Stimulated activated naive CD8-positive, alpha-beta T cell treated with anti-CD3 and anti-CD28 coated beads, Interleukin-15, Interleukin-2, amounts not matched to agents 100 ng/mL and 50 ng/mL, for 24 hours (primary cell): ENCODE results near the gene VPS4A.
"Not testable (repeated sequence)": the region's sequence is repeated elsewhere in the genome, so short reads cannot be mapped to it uniquely, and the experiment has no call there.

Experiments used
- H3K27ac Mint-ChIP-seq: one replicate; pipeline ENCODE4 v1.8.0; 2021; ENCODE audit warnings: mild to moderate bottlenecking, mixed read lengths
- H3K27me3 Mint-ChIP-seq: one replicate; pipeline ENCODE4 v1.8.0; 2021; ENCODE audit warnings: mixed read lengths
- H3K36me3 Mint-ChIP-seq: one replicate; pipeline ENCODE4 v1.8.0; 2021; ENCODE audit warnings: low read depth, mixed read lengths
- H3K4me1 Mint-ChIP-seq: one replicate; pipeline ENCODE4 v1.8.0; 2021; ENCODE audit warnings: low read depth, mixed read lengths
- H3K4me3 Mint-ChIP-seq: one replicate; pipeline ENCODE4 v1.8.0; 2021; ENCODE audit warnings: mild to moderate bottlenecking, mixed read lengths
- H3K9me3 Mint-ChIP-seq: one replicate; pipeline ENCODE4 v1.8.0; 2021; ENCODE audit warnings: mixed read lengths

VPS4A gene

GRCh38 chr16:69310653-69311532, at the start of gene VPS4A:
TSS of gene VPS4A (plus strand) at chr16:69311350. CDS start at chr16:69311512, 162 bp downstream.
- no peaks in the 10 kb centered on the region for H3K27me3 Mint-ChIP-seq
- H3K36me3 Mint-ChIP-seq: peaks cover 18% of the 10 kb centered on the region
- no peaks in the 10 kb centered on the region for H3K9me3 Mint-ChIP-seq
- peak within 1 kb of the TSS; percentile 94 for H3K27ac Mint-ChIP-seq
- H3K4me3 Mint-ChIP-seq: peak within 1 kb of the TSS; percentile 98
- H3K4me1 Mint-ChIP-seq: peaks cover 23% of the 10 kb centered on the region

GRCh38 chr16:69266334-69267063, 44.7 kb upstream of the VPS4A start:
- H3K36me3 Mint-ChIP-seq: peaks cover 23% of the 10 kb centered on the region
- no peaks in the 10 kb centered on the region for H3K9me3 Mint-ChIP-seq
- H3K27ac Mint-ChIP-seq: no peak overlapping the region
- no peak overlapping the region for H3K4me3 Mint-ChIP-seq
- no peaks in the 10 kb centered on the region for H3K27me3 Mint-ChIP-seq
- H3K4me1 Mint-ChIP-seq: no peaks in the 10 kb centered on the region

DNA sequence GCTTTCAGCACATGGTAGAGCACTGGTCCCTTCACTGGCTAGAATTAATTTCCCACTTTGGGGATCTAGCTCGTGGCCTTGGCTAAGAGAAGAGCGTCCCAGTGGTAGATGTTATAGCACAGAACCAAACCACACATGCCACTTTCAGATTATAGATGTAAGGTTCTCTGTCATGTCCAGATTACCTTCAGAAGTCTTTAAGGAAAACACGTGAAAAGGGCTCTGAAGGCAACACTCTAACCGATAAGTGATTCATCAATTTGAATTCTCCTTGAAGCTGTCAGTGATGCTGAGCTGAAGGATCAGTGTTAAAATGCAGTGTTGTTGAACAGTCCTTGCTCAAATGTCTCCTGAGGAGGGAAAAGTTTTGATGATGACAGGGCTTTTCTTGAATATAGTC, 43.5 kb upstream of the VPS4A start:
- peaks cover 24% of the 10 kb centered on the region for H3K36me3 Mint-ChIP-seq
- no peaks in the 10 kb centered on the region for H3K9me3 Mint-ChIP-seq
- no peaks in the 10 kb centered on the region for H3K4me1 Mint-ChIP-seq
- H3K27me3 Mint-ChIP-seq: no peaks in the 10 kb centered on the region
- H3K27ac Mint-ChIP-seq: no peak overlapping the region
- H3K4me3 Mint-ChIP-seq: no peak overlapping the region

DNA sequence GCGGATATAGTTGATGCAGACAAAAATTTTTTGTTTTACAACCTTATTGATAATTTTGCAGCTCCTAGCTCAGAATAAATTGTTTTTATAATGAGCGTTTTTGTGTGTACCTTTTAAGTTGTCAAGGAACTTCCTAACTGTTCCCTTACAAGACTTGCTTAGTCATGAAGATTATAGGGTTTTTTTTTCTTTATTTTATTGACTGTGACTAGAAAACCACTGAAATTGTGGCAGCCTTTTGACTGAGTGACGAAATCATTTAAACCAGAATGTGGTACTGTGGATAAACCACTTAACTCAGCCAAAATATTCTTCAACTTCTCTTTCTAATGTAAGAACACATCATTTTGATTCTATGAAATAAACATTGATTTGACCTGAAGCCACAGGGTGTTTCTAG, 40.8 kb upstream of the VPS4A start:
- H3K27ac Mint-ChIP-seq: no peak overlapping the region
- no peaks in the 10 kb centered on the region for H3K27me3 Mint-ChIP-seq
- no peaks in the 10 kb centered on the region for H3K4me1 Mint-ChIP-seq
- H3K9me3 Mint-ChIP-seq: no peaks in the 10 kb centered on the region
- H3K4me3 Mint-ChIP-seq: no peak overlapping the region
- peaks cover 15% of the 10 kb centered on the region for H3K36me3 Mint-ChIP-seq

DNA sequence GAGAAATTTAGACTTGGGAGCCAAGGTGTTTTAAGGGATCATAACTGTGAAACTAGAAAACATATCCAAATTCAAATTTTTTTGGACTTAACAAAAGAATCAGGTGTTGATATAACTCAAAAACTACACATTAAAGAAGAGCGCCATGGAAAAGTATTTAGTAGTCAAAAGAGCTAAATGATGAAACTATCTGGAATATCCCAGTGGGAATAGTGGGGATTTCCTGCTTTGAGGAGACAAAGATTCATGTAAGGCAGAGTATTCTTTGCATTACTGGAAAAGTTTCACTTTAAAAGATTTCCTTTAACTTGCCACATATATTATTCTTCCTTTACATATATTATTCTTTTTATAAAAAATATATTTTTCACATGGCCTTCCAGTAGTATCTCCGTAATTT, 40.3 kb upstream of the VPS4A start:
- peaks cover 15% of the 10 kb centered on the region for H3K36me3 Mint-ChIP-seq
- H3K4me1 Mint-ChIP-seq: no peaks in the 10 kb centered on the region
- H3K27me3 Mint-ChIP-seq: no peaks in the 10 kb centered on the region
- no peaks in the 10 kb centered on the region for H3K9me3 Mint-ChIP-seq
- H3K4me3 Mint-ChIP-seq: no peak overlapping the region
- H3K27ac Mint-ChIP-seq: no peak overlapping the region

- no peaks in the 10 kb centered on the region for H3K9me3 Mint-ChIP-seq
- no peak overlapping the region for H3K27ac Mint-ChIP-seq
- peaks cover 15% of the 10 kb centered on the region for H3K36me3 Mint-ChIP-seq
- no peaks in the 10 kb centered on the region for H3K4me1 Mint-ChIP-seq
- no peaks in the 10 kb centered on the region for H3K27me3 Mint-ChIP-seq
- H3K4me3 Mint-ChIP-seq: no peak overlapping the region
These were observed 38.1 kb upstream of the VPS4A start for GRCh38 chr16:69273009-69273408.

- H3K4me1 Mint-ChIP-seq: no peaks in the 10 kb centered on the region
- no peak overlapping the region for H3K27ac Mint-ChIP-seq
- peaks cover 23% of the 10 kb centered on the region for H3K36me3 Mint-ChIP-seq
- H3K4me3 Mint-ChIP-seq: no peak overlapping the region
- no peaks in the 10 kb centered on the region for H3K27me3 Mint-ChIP-seq
- H3K9me3 Mint-ChIP-seq: no peaks in the 10 kb centered on the region
These were observed 36.4 kb upstream of the VPS4A start for GRCh38 chr16:69274699-69275235.

DNA sequence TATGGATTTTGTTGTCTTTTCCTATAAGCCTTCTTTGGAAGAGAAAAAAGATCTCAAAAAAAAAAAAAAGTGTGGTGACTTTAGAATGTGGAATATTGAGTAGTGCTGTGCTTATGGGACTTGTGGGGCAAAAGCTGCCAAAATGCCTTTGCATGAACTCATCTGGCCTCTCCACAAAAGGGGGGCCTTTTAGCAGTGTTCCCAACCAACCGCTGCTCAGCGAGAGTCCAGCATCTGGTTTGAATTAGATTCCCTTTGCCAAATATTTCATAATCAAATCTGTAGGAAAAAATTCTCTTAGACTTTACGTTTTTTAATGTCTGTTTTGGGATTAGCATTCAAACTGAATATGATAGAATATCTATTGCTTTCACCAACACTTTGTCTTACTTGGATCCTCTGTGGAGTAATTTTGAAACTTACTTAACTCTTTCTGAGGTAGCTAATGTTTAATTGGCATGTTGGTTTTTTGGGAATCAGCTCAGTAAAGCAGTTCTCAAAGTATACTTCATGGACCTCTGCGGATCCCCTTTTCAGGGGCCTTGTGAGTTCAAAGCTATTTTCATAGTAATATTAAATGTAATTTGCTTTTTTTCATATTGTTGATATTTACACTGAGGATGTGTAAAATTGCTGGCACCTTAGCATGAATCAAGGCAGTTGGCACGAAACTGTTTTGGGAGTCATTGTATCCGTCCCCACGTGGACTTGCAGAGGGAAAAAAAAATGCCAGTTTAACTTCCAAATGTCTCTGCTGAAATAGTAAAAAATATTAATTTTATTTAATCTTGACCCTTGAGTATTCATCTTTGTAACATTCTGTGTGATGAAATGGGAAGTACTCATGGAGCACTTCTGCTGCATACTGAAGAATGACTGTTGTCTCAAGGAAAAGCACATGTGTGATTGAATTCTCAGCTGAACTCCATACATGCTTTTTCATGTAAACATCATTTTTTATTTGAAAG, 34.7 kb upstream of the VPS4A start:
- Mint-ChIP-seq H3K27ac (no peak overlapping the region), H3K4me1 (no peaks in the 10 kb centered on the region), H3K27me3 (no peaks in the 10 kb centered on the region), H3K9me3 (no peaks in the 10 kb centered on the region), H3K36me3 (peaks cover 14% of the 10 kb centered on the region), H3K4me3 (no peak overlapping the region)

DNA sequence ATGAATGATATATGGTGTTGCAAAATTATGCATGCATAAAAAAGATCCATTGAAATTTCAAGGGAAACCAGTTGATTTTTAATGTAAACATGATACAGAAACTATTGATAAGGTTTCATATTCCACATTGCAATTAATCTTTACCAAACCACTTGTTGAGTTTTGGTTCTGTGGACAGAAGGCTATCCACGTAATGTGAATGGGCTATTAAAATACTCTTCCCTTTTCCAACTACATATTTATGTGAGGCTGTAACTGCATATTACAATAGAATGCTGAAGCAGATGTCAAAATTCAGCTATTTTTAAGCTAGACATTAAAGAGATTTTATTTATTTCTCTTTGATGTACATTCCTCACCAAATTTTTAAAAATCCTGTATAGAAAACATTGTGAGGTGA, 33.7 kb upstream of the VPS4A start:
- Mint-ChIP-seq H3K9me3 (no peaks in the 10 kb centered on the region), H3K4me3 (no peak overlapping the region), H3K4me1 (no peaks in the 10 kb centered on the region), H3K27ac (no peak overlapping the region), H3K36me3 (peaks cover 8% of the 10 kb centered on the region), H3K27me3 (no peaks in the 10 kb centered on the region)

DNA sequence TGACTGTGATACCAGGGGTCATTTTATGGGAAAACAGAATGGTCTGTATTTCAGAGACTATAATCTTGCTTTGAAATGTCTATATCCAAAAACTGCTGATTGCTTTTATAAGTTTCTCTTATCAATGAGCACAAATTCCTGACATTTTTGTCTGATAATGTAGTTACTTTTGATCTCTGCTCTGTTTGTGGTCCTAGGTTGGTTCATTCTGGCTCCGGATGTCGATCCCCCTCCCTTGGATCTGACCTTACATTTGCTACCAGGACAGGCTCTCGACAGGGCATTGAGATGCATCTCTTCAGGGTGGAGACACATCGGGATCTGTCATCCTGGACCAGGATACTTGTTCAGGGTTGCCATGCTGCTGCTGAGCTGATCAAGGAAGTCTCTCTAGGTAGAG, 27.3 kb upstream of the VPS4A start:
- H3K4me1 Mint-ChIP-seq: no peaks in the 10 kb centered on the region
- H3K4me3 Mint-ChIP-seq: no peak overlapping the region
- H3K9me3 Mint-ChIP-seq: no peaks in the 10 kb centered on the region
- H3K36me3 Mint-ChIP-seq: peaks cover 4% of the 10 kb centered on the region
- H3K27me3 Mint-ChIP-seq: no peaks in the 10 kb centered on the region
- no peak overlapping the region for H3K27ac Mint-ChIP-seq

GRCh38 chr16:69285240-69285639, 25.9 kb upstream of the VPS4A start:
- Mint-ChIP-seq H3K9me3 (no peaks in the 10 kb centered on the region), H3K4me1 (no peaks in the 10 kb centered on the region), H3K27me3 (no peaks in the 10 kb centered on the region), H3K4me3 (no peak overlapping the region), H3K36me3 (no peaks in the 10 kb centered on the region), H3K27ac (no peak overlapping the region)

DNA sequence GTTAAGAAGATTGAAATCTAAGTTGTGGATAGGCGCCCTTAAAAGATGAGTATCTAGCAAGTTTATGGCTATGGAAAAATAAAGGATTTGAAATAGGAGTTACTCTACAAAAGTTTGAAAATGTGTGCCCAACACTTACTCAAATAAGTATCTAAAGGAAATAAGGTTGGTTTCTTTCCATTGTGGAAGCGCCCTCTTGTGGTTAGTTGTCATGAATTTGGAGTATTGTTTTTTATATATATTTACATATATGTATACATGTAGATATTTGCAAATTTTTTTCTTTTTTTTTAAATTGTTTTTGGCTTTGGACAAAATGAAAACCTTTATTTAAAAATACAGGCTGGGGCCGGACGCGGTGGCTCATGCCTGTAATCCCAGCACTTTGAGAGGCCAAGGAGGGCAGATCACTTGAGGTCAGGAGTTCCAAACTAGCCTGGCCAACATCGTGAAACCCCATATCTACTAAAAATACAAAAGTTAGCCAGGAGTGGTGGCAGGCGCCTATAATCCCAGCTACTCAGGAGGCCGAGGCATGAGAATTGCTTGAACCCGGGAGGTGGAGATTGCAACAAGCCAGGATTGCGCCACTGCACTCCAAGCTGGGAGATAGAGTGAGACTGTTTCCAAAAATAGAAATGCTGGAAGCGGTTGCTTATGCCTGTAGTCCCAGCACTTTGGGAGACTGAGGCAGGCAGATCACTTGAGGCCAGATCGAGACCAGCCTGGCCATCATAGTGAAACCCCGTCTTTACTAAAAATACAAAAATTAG, 24.0 kb upstream of the VPS4A start:
- Mint-ChIP-seq H3K4me3 (no peak overlapping the region), H3K27ac (no peak overlapping the region), H3K27me3 (no peaks in the 10 kb centered on the region), H3K4me1 (no peaks in the 10 kb centered on the region), H3K36me3 (no peaks in the 10 kb centered on the region), H3K9me3 (no peaks in the 10 kb centered on the region)

DNA sequence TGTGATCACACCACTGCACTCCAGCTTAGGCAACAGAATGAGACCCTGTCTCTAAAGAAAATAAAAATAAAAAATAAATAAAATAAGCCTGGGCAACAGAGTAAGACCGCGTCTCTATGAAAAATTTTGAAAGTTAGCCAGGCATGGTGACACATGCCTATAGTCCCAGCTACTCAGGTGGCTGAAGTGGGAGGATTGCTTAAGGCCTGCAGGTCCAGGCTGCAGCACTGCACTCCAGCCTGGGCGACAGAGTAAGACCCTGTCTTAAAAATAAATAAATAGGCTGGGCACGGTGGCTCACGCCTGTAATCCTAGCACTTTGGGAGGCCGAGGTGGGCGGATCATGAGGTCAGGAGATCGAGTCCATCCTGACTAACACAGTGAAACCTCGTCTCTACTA, 19.5 kb upstream of the VPS4A start:
- H3K27ac Mint-ChIP-seq, H3K4me3 Mint-ChIP-seq, H3K9me3 Mint-ChIP-seq, H3K36me3 Mint-ChIP-seq, H3K27me3 Mint-ChIP-seq, H3K4me1 Mint-ChIP-seq: not testable (repeated sequence)

GRCh38 chr16:69293401-69293800, 17.7 kb upstream of the VPS4A start:
- Mint-ChIP-seq H3K27me3 (no peaks in the 10 kb centered on the region), H3K36me3 (no peaks in the 10 kb centered on the region), H3K27ac (peak overlapping the region; percentile 75), H3K4me1 (peaks cover 6% of the 10 kb centered on the region), H3K9me3 (no peaks in the 10 kb centered on the region), H3K4me3 (no peak overlapping the region)
